22Rv1 (cell line): ENCODE measurements around the gene NPTXR.

ENCODE experiments used
- CTCF ChIP-seq: fragments of 450-650 bp; IDR thresholded peaks from 2 replicates; pipeline ENCODE4 v1.5.1; 2017; ENCODE audit warnings: mild to moderate bottlenecking
- ZFX ChIP-seq: fragments of 450-650 bp; IDR thresholded peaks from 2 replicates; pipeline ENCODE4 v1.6.1; 2017; ENCODE audit warnings: antibody characterized with exemption, borderline replicate concordance

- TF ChIP-seq CTCF (no peak), ZFX (no peak)
Measured at GRCh38 chr22:38793721-38794466, 49.9 kb downstream of the NPTXR start, which contains the start of gene DNAL4.
